ENCODE measurements around the gene SULT6B1. TPM values are rescaled to one million over a fixed set of nuclear protein-coding genes. Genes with fewer than 3 reads are reported as not detected.
A peak's percentile ranks its signal among the peaks of the same experiment; 100 is the strongest.

The SULT6B1 gene
- polyA plus RNA-seq (2011; rRNA removed) (not detected in 2 replicates), polyA plus RNA-seq (2017; fragmentation: RNase III; extraction: RNeasy Plus Mini Kit Qiagen cat#74134 plus additional on column Dnase treatment) (not detected in 3 replicates), polyA minus RNA-seq (2011; rRNA and poly(A)+ RNA removed) (not detected in 2 replicates)
- polyA plus RNA-seq (2012; cell fraction: cytosol; rRNA removed): not detected in 2 replicates
- not detected in 2 replicates for polyA plus RNA-seq (2012; cell fraction: nucleus; rRNA removed)

GRCh38 chr2:37188570-37188969 lies at the start of gene SULT6B1:
Gene SULT6B1, minus strand, starts transcription at chr2:37188670. Its CDS starts 30 bp downstream, at chr2:37188640.
- FAIRE-seq (no peak), DNase-seq (ENCODE audit: low read depth in 1 of 2, low spot score in 1 of 2) (no peak), ATAC-seq (no peak)
- ChIA-PET POLR2A (no interaction called here), CTCF (interaction anchor here (1.4 to 4.4 kb wide), 2 partner anchors 21 to 30 kb away, joined by 5 to 25 read pairs; no protein-coding TSS in a partner anchor)
- peaks cover 16% of the 10 kb centered on the region for H3K4me1 ChIP-seq
- no peaks in the 10 kb centered on the region for H3K9me3 ChIP-seq
- H3K4me3 ChIP-seq: no peak within 1 kb of the TSS
- H3K27ac ChIP-seq: peak within 1 kb of the TSS; percentile 41 to 66; a peak in 5 of 6 replicates
- peak within 1 kb of the TSS; percentile 60 for H3K4me2 ChIP-seq
- 87% methylated on average over 2 of the region's 2 CpGs for WGBS (ENCODE audit: missing lambda C conversion rate)
- TF ChIP-seq FOSL2 (IDR thresholded peaks at IDR 0.05): no peak
- no peak for TF ChIP-seq FOSL2 (CRISPR knock-in tag; IDR thresholded peaks at IDR 0.05)
- no peak for TF ChIP-seq CEBPB (IDR thresholded peaks at IDR 0.05)
- no peak for TF ChIP-seq KDM5A (IDR thresholded peaks at IDR 0.05)
- TF ChIP-seq GATA3 (IDR thresholded peaks at IDR 0.05; ENCODE audit: borderline replicate concordance): no peak
- no peak for TF ChIP-seq HDAC2 (IDR thresholded peaks at IDR 0.05)
- TF ChIP-seq REST (IDR thresholded peaks at IDR 0.05): no peak
- no peak for TF ChIP-seq PHF8 (IDR thresholded peaks at IDR 0.05; ENCODE audit: borderline replicate concordance, low read depth)
- TF ChIP-seq JUNB (IDR thresholded peaks at IDR 0.05): no peak
- TF ChIP-seq NFE2L2 (conservative IDR thresholded peaks at IDR 0.05; ENCODE audit: low read length): no peak
- no peak for TF ChIP-seq CHD4 (IDR thresholded peaks at IDR 0.05; ENCODE audit: borderline replicate concordance)
- TF ChIP-seq HES2 (IDR thresholded peaks at IDR 0.05): no peak
- no peak for TF ChIP-seq ZNF302 (CRISPR knock-in tag; IDR thresholded peaks at IDR 0.05)
- no peak for TF ChIP-seq BHLHE40 (IDR thresholded peaks at IDR 0.05; ENCODE audit: low read depth, low read length)
- TF ChIP-seq SMC3 (IDR thresholded peaks at IDR 0.05): no peak
- TF ChIP-seq HOXA7 (CRISPR knock-in tag; IDR thresholded peaks at IDR 0.05): no peak
- TF ChIP-seq MAFK (IDR thresholded peaks at IDR 0.05; ENCODE audit: partially characterized antibody): no peak
- TF ChIP-seq NPAS2 (CRISPR knock-in tag; IDR thresholded peaks at IDR 0.05; ENCODE audit: borderline replicate concordance): no peak

GRCh38 chr2:37232131-37232933 lies 43.9 kb upstream of the SULT6B1 start:
- CTCF ChIA-PET: interaction anchor here (1.0 to 1.2 kb wide), 2 partner anchors 13 to 26 kb away, joined by 3 read pairs; no protein-coding TSS in a partner anchor

More at GRCh38 chr2:37232131-37232933, 43.9 kb upstream of the SULT6B1 start:
- peaks cover 22% of the 10 kb centered on the region for H3K4me1 ChIP-seq
- peak overlapping the region; percentile 92 to 95 for H3K27ac ChIP-seq
- peak overlapping the region; percentile 94 for H3K4me2 ChIP-seq
- POLR2A ChIA-PET: interaction anchor here (0.6 to 1.5 kb wide), 10 partner anchors 9 to 693 kb away, joined by 3 to 9 read pairs (median 5); partner anchors contain the start of genes CEBPZOS, RMDN2 and STRN
- H3K4me3 ChIP-seq: peak overlapping the region; percentile 91
- DNase-seq (ENCODE audit: low read depth in 1 of 2, low spot score in 1 of 2) (peak; percentile 21 to 48), ATAC-seq (peak; percentile 17 to 39; a peak in 5 of 6 replicates), FAIRE-seq (no peak)
- TF ChIP-seq MAFK (IDR thresholded peaks at IDR 0.05; ENCODE audit: partially characterized antibody) (no peak), HEYL (CRISPR knock-in tag; IDR thresholded peaks at IDR 0.05) (no peak), BHLHE40 (IDR thresholded peaks at IDR 0.05; ENCODE audit: low read depth, low read length) (no peak), CEBPB (IDR thresholded peaks at IDR 0.05) (no peak), NR3C1 (IDR thresholded peaks at IDR 0.05) (no peak), RARB (CRISPR knock-in tag; IDR thresholded peaks at IDR 0.05) (no peak), EHF (CRISPR knock-in tag; IDR thresholded peaks at IDR 0.05) (no peak), HES2 (IDR thresholded peaks at IDR 0.05) (no peak), CBX2 (IDR thresholded peaks at IDR 0.05; ENCODE audit: borderline replicate concordance, low read depth) (no peak), MAX (IDR thresholded peaks at IDR 0.05) (no peak), REST (IDR thresholded peaks at IDR 0.05) (no peak), EP300 (IDR thresholded peaks at IDR 0.05) (no peak), MAZ (IDR thresholded peaks at IDR 0.05; ENCODE audit: borderline replicate concordance, low read depth, low read length) (no peak), JUNB (IDR thresholded peaks at IDR 0.05) (no peak), GATA3 (IDR thresholded peaks at IDR 0.05; ENCODE audit: borderline replicate concordance) (no peak), USF2 (IDR thresholded peaks at IDR 0.05) (no peak)
- H3K9me3 ChIP-seq: no peaks in the 10 kb centered on the region
- WGBS (ENCODE audit: missing lambda C conversion rate): 18% methylated on average over 18 of the region's 18 CpGs

All from A549 (cell line).